Activated naive CD4-positive, alpha-beta T cell (primary cell): ENCODE results near the gene ABCC3.

ENCODE experiments used
- DNase-seq, 4 experiments: peaks; one replicate each; lab custom pipeline; 2025; lab: John Stamatoyannopoulos, UW

ABCC3 gene

GRCh38 chr17:50642722-50643656 is 8.3 kb downstream of the ABCC3 start:
- DNase-seq, result no peak

- DNase-seq, result no peak
Measured at GRCh38 chr17:50645748-50646682, 11.3 kb downstream of the ABCC3 start.

GRCh38 chr17:50647187-50647586 is 12.5 kb downstream of the ABCC3 start:
- no peak for DNase-seq

DNA sequence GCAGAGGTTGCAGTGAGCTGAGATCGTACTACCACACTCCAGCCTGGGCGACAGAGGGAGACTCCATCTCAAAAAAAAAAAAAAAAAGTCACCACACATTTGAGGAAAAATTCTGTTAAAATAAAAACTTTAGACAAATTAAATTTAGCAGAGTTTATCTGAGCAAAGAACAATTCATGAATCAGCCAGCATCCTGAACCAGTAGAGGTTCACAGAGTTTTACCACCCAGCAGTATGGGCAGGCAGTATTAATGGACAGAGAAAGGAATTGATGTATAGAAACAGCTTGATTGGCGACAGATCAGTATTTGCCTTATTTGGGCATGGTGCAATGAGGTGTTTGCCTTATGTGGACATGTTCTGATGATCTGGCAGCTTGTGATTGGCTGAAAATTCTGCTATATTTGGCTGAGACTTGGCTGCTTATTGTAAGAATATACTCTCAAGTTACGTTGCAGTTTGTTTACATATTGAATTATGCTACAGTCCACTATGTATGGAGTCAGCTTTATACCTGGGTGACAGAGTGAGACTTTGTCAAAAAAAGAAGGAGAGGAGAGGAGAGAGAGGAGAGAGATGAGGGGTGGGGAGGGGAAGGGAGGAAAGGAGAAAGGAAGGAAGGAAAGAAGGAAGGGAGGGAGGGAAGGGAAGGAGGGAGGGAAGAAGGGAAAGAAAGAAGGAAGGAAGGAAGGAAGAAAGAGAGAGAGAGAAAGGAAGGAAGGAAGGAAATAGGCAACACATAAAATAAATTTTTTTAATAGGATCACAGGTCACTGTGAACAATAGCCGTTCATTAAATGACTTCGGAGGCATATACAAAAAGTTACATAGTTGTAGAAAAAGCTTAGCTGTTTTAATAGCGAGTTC is 14.6 kb downstream of the ABCC3 start:
- no peak for DNase-seq

DNA sequence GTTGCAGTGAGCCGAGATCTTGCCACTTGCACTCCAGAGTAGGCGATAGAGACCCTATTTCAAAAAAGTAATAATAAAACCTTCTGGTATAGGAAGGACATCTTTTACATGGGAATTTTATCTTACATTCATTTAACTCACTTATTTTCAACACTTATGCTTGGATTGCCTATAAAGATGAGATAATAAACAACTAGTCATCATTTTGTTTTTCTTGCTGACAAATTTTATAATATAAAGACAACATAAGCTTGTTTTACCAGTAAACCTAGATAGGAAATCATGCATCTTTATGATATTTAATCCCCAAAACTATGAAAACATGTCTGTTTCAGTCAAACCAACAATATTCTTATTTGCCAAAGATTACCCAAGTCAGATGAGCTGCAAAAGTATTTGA is 17.0 kb downstream of the ABCC3 start:
- DNase-seq, result no peak

DNA sequence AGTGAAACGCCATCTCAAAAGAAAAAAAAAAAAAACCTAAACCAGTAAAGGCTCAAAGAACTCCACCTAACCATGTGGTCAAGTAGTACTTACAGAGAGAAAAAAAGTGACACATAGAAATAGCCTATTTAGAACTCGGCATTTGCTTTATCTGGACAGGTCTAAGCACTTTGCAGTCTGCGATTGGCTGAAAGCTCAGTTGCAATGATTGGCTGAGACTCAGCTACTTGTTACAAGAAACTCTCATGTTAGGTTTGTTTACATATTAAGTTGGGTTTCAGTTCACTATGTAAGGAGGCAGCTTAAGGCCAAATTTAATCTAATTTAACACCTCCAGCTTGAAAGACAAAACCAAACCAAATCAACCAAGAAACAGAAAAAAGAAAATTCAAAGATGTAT is 19.1 kb downstream of the ABCC3 start:
- no peak for DNase-seq

GRCh38 chr17:50656509-50656908 is 21.8 kb downstream of the ABCC3 start:
- DNase-seq, result no peak

GRCh38 chr17:50657054-50657453 is 22.4 kb downstream of the ABCC3 start:
- DNase-seq, result no peak

GRCh38 chr17:50657627-50658026 is 22.9 kb downstream of the ABCC3 start:
- DNase-seq, result no peak

DNA sequence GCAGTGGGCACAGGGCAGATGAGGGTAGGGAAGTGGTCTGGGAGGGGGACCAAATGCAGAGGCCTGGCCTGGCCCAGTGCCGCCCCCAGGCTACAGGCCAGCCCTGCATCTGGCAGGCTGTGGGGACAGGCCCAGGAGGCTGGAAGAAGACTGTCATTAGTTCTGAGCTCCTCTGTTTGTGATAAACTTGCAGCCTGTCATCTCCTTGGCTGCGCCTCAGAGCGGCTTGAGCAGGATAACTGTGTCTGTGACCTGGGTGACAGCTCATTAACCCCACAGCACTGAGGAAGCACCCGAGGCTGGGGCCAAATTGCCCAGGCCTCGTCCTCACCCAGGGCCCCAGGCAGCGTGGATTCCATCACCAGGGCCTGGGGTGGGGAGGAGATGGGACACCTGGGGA is 23.9 kb downstream of the ABCC3 start:
- no peak for DNase-seq

DNA sequence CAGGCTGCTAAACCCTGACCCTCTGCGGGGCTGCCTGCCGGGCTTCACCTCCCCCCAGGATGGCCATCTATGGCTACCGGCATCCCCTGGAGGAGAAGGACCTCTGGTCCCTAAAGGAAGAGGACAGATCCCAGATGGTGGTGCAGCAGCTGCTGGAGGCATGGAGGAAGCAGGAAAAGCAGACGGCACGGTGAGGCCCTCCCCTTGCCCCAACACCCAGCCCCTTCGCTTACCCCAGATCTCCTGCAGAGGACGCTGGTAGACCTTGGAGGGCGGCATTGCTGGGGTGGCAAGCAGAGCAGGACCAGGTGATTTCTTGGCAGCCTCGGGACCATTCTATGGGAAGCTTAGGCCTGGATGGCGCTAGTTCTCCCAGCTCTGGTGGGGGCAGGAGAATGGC is 24.5 kb downstream of the ABCC3 start:
- no peak for DNase-seq

GRCh38 chr17:50660042-50660886 is 25.6 kb downstream of the ABCC3 start:
- DNase-seq, result no peak

DNA sequence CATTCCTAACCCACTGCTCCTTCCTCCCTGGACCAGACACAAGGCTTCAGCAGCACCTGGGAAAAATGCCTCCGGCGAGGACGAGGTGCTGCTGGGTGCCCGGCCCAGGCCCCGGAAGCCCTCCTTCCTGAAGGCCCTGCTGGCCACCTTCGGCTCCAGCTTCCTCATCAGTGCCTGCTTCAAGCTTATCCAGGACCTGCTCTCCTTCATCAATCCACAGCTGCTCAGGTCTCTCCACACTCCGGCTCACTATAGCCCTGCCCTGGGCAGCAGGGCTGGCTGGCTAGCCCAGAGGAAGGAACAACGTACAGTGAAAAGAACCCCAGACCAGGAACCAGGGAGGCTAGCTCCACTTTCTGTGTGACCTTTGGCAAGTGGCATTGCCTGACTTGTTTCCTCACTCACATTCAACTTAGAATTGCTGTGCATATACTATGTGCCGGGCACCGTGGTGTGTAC is 26.2 kb downstream of the ABCC3 start:
- DNase-seq, result no peak

DNA sequence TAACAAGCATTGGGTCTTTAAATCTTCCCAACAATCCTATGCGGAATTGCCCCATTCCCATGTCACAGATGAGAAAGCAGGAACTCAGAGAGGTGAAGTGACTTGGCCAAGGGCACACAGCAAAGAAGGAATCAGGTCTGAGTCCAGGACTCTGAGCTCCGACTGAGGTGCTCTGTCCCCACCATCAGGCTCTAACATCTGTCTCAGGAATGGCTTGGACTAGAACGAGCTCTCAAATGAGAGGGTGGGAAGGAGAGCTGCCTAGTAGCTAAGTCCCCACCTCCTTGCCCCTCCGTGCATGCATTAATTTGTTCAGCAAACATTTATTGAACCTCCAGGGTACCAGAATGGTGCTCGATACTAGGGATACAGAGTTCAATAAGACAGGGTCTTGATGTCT is 26.7 kb downstream of the ABCC3 start:
- no peak for DNase-seq

GRCh38 chr17:50661795-50662391 is 27.2 kb downstream of the ABCC3 start:
- DNase-seq, result no peak

GRCh38 chr17:50662632-50663225 is 28.0 kb downstream of the ABCC3 start:
- DNase-seq, result no peak

- DNase-seq, result no peak
Measured at GRCh38 chr17:50663812-50664374, 29.2 kb downstream of the ABCC3 start.

GRCh38 chr17:50664788-50665458 is 30.2 kb downstream of the ABCC3 start:
- no peak for DNase-seq

DNA sequence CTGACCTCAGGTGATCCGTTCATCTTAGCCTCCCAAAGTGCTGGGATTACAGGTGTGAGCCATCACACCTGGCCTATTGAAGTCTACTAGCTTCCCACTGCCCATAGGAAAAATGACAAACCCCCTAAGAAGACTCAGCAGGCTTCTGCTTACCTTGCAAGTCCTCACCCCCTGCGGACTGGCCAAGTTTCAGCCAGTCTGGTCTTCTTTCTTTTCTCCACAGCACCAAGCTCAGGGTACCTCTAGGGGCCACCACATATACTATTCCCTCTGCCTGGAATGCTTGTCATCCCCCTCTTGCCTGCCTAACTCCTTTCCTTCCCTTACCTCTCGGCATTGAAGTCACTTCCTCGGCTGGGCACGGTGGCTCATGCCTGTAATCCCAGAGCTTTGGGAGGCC is 31.2 kb downstream of the ABCC3 start:
- DNase-seq, result no peak
